Stimulated activated CD4-positive, alpha-beta T cell treated with anti-CD3 and anti-CD28 coated beads, TNF-alpha, amount 100 ng/mL, for 4 hours (primary cell): ENCODE measurements around the gene GUF1.

Experiments
- DNase-seq, 3 experiments: peaks; one replicate each; pipeline ENCODE4 v3.0.0-alpha.2; 2020; ENCODE audit warnings: low read depth in 3 of 3

The GUF1 gene

DNA sequence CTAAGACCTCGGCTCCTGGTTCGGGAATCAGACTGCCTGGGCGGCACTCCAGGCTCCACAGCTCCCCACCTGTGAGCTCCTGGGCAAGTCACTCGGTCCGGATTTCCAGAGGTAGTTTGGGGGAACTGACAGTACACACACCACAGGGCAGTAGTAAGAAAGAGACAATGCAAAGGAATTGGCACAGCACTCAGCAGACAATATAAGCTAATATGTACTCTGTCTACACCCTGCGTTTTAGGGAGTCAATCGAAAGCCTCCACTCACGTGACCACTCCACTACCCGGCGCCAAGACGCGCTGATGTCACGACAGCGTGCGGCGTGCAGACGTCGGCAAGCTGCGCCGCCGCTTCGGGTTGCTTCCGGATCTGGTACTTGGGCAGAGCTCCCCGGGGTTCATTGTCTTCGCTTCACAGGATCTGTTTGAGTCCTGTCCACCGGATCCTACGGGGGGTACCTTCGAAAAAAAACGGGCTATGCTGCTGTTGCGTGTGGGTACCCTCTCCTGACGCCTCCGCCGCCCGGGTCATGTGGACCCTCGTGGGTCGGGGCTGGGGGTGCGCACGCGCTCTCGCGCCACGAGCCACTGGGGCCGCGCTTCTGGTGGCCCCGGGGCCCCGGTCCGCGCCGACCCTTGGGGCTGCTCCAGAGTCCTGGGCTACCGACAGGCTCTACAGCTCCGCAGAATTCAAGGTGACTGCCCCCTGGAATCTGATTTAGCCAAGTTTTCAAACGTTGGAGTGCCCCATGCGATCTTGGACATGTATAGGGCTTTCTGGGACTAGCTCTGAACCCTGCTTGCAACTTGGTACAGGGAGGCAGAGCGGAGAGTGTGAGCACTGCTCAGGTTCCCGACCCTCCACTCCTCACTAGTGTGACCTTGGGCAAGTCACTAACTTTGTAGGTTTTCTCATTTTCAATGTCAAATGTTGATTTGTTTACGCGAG is at the start of gene GUF1:
Gene GUF1 (plus strand): TSS at position 327 of the 948 bp plus-strand sequence. CDS start 203 bp downstream, at position 530.
- peak; percentile 72 to 82 (median 76) for DNase-seq

DNA sequence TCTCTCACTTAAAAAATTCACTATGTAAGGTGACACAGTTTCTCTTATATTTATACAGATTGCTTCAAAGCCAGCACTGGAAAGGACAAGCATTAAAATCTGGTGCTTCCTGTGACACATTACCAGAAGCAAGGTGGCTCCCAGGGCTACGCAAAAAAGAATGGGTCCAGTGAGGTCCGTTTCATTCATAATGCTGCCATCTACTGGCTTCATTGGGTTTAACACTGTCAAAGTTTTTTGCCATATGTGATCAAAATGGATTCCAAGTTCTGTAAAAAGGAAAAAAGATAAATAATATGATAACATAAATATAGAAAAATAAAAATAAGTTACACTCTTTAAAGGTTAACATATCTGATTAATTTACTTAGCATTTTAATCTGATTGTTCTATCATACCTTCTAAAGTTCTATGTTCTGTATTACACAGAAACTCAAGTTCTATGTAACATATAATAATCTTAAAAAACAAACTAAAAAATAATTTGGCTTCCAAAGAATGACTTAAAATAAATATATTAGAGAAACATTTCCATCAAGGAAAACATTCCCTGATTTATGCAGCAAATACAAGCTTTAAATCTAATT is 48.8 kb upstream of the GUF1 start:
- no peak for DNase-seq

- no peak for DNase-seq
Measured at GRCh38 chr4:44632089-44632488, 46.1 kb upstream of the GUF1 start.

- DNase-seq: no peak
Measured at GRCh38 chr4:44632733-44633132, 45.5 kb upstream of the GUF1 start.

DNA sequence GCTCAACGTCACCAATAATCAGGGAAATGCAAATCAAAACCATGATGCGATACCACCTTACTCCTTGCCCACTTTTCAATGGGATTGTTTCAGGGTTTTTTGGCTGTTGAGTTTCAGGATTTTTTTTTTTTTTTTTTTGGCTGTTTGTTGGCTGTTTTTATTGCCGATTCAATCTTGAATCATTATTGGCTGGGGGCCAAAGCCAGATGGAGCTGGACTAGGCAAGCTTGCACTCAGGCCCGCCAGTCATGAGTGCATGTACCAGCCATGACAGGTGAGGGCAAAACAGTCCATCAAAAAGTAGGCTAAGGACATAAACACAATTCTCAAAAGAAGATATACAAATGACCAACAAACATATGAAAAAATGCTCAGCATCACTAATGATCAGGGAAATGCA is 40.1 kb upstream of the GUF1 start:
- no peak for DNase-seq

DNA sequence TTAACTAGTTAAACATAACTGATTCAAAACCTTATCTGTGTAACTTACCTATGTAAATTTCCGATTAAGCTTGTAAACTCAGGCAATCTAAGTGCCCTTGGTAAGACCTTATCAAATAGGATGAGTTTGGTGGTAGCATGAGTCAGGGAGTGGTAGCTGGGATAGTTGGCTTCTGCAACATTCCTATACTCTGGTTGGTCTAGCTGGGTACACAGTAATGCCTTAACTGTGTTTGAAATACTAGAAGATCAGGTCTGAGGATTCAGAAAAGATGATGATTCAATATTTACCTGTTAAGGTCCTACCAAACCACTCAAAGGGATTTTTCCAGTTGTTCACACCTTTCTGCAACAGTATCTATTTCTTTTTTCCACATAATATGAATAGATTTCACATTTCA is 32.1 kb upstream of the GUF1 start:
- DNase-seq: no peak

DNA sequence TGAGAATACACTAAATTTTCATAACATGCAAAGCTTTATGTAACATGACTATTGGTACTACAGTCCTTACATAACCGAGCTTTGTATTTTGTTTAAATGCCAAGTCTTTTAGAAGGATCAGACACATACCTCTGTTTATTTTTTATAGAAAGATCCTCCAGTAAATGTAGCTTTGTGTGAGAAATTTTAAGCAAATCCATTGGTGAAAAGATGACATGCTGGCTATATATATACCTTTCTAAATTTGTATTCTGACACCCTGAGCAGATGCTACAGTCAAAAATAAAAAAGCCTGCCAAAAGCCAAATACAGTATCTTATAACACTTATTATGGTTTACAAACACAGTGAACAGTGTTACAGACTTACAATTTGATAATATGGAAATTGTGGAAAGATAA is 26.8 kb upstream of the GUF1 start, which contains the start of gene YIPF7:
Gene YIPF7 (minus strand): TSS at position 201 of the 400 bp plus-strand sequence. CDS start 1,525 bp downstream, outside the sequence.
- DNase-seq: no peak

DNA sequence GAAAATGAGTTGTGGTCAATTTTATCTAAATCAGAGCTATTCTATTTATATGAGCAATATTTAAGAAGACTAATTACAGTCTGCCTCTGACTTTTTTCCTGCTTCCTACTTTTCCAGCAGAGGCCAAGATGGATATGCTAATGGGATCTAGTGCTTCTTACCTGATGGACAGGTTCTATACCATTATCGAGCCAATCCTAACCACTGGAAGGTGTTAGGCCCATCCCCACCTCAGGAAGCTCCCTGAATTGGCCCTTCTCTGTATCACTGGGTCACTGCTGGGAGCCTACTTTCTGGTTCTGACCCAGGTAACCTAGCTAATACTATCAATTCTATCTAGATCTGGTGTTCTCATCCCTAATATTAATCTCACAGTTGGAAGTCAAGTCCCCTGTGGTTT is 26.2 kb upstream of the GUF1 start:
- no peak for DNase-seq

DNA sequence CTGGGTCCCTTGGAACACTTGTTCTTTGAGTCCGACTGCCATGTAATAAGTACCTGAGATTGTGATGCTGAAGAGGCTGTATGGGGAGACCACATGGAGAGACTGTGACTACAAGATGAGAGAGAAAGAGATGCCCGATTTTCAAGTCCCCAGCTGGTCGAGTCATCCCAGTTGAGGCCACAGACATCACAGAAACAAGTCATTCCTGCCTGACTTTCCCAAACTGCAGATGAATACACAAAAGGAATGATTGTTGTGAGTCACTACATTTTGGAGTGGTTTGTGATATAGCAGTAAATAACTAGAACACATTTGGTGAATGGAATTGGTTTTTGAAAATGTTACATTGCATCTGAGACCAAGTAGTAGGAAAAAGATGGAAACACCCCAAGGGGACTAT is 17.8 kb upstream of the GUF1 start:
- no peak for DNase-seq

GRCh38 chr4:44661940-44662622 is 16.1 kb upstream of the GUF1 start:
- DNase-seq: no peak

GRCh38 chr4:44662623-44663005 is 15.6 kb upstream of the GUF1 start:
- no peak for DNase-seq

DNA sequence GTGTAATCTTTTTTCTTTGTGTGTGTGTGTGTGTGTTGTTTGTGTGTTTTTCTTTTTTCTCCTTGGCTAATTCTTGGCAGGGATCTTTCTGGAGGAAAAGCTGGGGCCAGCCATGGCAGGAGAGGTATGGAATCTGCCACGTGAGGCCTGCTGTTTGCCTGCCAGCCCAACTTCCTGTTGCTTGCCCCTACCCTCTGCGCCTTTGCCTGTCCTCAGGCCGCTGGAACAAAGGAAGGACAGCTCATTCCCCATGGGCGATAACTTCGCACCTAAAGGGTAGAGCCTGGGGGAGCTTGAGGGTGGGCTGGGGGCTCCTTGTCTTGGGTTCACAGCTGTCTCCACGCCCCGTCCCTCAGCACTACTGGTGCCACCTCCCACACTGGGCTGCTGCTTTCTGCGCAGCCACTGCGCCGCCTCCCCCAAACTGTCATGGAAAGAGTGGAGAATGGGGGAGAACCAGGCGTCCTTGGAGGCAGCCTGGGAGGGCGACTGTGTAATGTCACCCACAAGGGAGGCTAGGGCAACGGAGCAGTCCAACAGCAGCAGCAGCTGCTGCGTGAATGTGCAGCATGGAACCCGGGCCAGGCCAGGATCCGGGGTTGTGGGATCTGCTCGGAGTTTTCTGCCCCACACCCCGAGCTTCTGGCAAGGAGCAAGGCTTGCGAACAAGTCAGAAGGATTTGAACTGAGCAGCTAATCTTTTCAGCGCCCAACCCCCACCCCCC is 14.5 kb upstream of the GUF1 start:
- DNase-seq: no peak

DNA sequence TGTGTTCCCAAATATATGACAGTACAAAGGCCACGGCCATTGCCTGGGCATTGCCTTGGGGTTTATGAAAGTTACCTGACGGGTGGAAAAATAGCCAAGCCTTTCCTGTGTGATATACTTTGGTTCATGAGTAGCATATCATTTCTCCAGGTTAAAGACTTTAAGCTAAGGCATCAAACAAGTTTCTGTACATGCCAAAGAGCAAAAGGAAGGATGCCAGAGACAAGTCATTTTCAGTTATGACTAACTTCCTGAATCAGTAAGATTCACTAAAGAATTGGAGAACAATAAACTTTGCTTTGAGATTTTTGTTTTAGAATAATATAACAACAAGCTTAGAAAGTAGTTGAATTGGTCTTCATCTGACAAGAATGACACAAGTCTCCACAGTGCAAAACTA is 9.7 kb upstream of the GUF1 start:
- DNase-seq: no peak

DNA sequence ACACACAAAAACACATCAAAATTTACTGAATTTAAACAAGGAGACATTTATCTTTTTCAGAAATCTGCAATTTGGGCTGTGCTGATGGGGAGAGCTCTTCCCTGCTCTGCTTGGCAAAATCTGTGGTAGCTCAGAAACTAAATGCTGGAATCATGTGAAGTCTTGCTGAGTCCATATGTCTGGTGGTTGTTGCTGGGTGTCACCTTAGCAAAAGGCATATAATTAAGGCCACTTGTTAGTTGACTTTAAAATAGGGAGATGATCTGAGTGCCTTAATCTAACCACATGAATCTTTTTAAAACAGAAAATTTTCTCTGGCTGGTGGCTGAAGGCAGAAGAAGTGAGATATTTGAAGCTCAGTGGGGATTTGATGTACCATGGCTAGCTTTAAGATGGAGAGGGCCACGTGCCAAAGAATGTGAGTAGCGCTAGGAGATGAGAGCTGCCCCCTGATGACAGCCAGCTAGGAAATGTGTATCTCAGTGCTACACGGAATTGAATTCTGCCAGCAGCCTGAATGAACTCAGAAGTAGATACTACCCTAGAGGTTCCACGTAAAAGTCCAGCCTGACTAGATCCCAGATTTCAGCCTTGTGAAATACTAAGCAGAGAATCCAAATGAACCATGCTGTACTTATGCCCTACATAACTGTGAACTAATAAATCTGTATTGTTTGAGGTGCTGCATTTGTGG is 7.6 kb upstream of the GUF1 start:
- no peak for DNase-seq

GRCh38 chr4:44671636-44672035 is 6.6 kb upstream of the GUF1 start:
- no peak for DNase-seq

- DNase-seq: no peak
Measured at GRCh38 chr4:44674471-44674870, 3.7 kb upstream of the GUF1 start.

DNA sequence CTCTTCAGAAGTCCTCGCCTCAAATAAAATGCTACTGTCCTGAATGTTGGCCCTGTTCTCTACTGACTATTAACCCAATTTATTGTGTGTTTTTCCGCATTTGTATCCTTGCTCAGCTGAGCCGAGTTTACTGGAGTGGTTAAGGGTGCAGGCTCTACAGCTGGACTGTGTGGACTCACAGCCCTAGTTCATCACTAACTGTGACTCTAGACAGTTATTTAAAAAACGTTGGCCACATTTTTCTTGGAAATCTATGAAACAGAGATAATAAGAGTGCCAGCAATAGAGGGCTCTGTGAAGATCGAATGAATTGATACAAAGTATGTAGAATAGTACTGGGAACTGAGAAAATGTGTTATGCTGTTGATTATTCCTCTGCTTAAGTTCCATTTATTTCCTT is 2.9 kb upstream of the GUF1 start:
- DNase-seq: no peak

GRCh38 chr4:44679060-44679459 is 840 bp downstream of the GUF1 start:
- no peak for DNase-seq

DNA sequence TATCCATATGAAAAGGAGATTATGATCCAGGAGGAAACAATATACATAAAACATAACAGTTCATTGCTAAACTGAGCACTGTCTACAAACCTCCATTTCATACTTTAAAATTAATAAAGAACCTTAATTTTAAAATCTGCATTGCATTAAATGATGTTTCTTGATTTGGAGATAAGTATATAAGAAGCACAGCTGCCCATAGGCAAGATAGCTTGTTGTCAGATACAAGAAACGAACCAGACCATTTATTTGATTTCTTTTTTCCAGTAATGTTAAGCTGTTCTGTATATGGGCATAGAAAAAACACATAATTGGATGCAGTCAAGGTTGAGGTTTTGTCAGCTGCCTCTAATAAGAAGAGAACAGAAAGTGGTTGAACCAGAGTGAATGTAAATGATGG is 6.4 kb downstream of the GUF1 start:
- DNase-seq: no peak

DNA sequence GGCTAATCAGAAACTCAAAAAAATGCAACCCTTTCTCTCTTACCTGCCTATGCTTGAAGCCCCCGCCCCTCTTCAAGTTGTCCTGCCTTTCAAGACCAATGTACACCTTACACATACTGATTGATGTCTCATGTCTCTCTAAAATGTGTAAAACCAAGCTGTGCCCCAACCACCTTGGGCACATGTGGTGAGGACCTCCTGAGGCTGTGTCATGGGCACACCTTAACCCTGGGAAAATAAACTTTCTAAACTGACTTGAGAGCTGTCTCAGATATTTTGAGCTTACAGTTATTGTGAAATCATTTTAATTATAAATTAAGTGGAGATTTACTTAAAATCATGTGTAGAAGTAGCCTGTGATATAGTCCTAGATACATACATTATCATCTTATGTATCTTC is 22.2 kb downstream of the GUF1 start:
- DNase-seq: no peak

GRCh38 chr4:44701037-44701436 is 22.8 kb downstream of the GUF1 start:
- no peak for DNase-seq
